ENCODE data around the gene RPTOR.

The RPTOR gene

GRCh38 chr17:80992948-80993624, 448.4 kb downstream of the RPTOR start:
- Histone ChIP-seq H3K27me3 (ENCODE audit: insufficient read depth, poor library complexity, severe bottlenecking) (no peaks in the 10 kb centered on the region), H3K27ac (replicated peaks) (no peak overlapping the region), H3K4me3 (replicated peaks; ENCODE audit: insufficient read depth, low read length) (peak overlapping the region; percentile 86; the same call in 1 of the 2 replicates)
- TF ChIP-seq CTCF (IDR thresholded peaks at IDR 0.05; ENCODE audit: insufficient read depth, low read length) = no peak
- TF ChIP-seq SPI1 (IDR thresholded peaks at IDR 0.05; ENCODE audit: borderline replicate concordance, low read depth) = no peak
- no peak for TF ChIP-seq GABPA (IDR thresholded peaks at IDR 0.05; ENCODE audit: low read depth)
- TF ChIP-seq POLR2AphosphoS5 (IDR thresholded peaks at IDR 0.05; ENCODE audit: low read depth) = no peak
- no peak for TF ChIP-seq REST (IDR thresholded peaks at IDR 0.05; ENCODE audit: insufficient replicate concordance, low read depth)
- no peak for DNase-seq (ENCODE audit: low read depth in 1 of 2, low spot score in 1 of 2)

- Histone ChIP-seq H3K4me3 (replicated peaks; ENCODE audit: insufficient read depth, low read length) (no peak overlapping the region), H3K27me3 (ENCODE audit: insufficient read depth, poor library complexity, severe bottlenecking) (no peaks in the 10 kb centered on the region), H3K27ac (replicated peaks) (no peak overlapping the region)
- no peak for DNase-seq (ENCODE audit: low read depth in 1 of 2, low spot score in 1 of 2)
- no peak for TF ChIP-seq POLR2AphosphoS5 (IDR thresholded peaks at IDR 0.05; ENCODE audit: low read depth)
- TF ChIP-seq GABPA (IDR thresholded peaks at IDR 0.05; ENCODE audit: low read depth) = no peak
- no peak for TF ChIP-seq SPI1 (IDR thresholded peaks at IDR 0.05; ENCODE audit: borderline replicate concordance, low read depth)
- no peak for TF ChIP-seq CTCF (IDR thresholded peaks at IDR 0.05; ENCODE audit: insufficient read depth, low read length)
- TF ChIP-seq REST (IDR thresholded peaks at IDR 0.05; ENCODE audit: insufficient replicate concordance, low read depth) = no peak
Measured at GRCh38 chr17:80995131-80995530, 450.5 kb downstream of the RPTOR start.

GRCh38 chr17:80996422-80997305, 452.0 kb downstream of the RPTOR start:
- H3K27ac ChIP-seq (replicated peaks) = no peak overlapping the region

More at GRCh38 chr17:80996422-80997305, 452.0 kb downstream of the RPTOR start:
- Histone ChIP-seq H3K27me3 (ENCODE audit: insufficient read depth, poor library complexity, severe bottlenecking) (no peaks in the 10 kb centered on the region), H3K4me3 (replicated peaks; ENCODE audit: insufficient read depth, low read length) (no peak overlapping the region)
- DNase-seq (ENCODE audit: low read depth in 1 of 2, low spot score in 1 of 2) = no peak
- TF ChIP-seq GABPA (IDR thresholded peaks at IDR 0.05; ENCODE audit: low read depth) (no peak), CTCF (IDR thresholded peaks at IDR 0.05; ENCODE audit: insufficient read depth, low read length) (no peak), SPI1 (IDR thresholded peaks at IDR 0.05; ENCODE audit: borderline replicate concordance, low read depth) (no peak), POLR2AphosphoS5 (IDR thresholded peaks at IDR 0.05; ENCODE audit: low read depth) (no peak), REST (IDR thresholded peaks at IDR 0.05; ENCODE audit: insufficient replicate concordance, low read depth) (no peak)
